ENCODE data around the gene PACSIN3. TPM values are rescaled to one million over a fixed set of nuclear protein-coding genes. Genes with fewer than 3 reads are reported as not detected.

The PACSIN3 gene
- total and polyA plus RNA-seq, 2 of the 13 experiments (the other 11 are each of a cell fraction or from before 2014, with no cell fraction given): 47.9 to 93.3 TPM

DNA sequence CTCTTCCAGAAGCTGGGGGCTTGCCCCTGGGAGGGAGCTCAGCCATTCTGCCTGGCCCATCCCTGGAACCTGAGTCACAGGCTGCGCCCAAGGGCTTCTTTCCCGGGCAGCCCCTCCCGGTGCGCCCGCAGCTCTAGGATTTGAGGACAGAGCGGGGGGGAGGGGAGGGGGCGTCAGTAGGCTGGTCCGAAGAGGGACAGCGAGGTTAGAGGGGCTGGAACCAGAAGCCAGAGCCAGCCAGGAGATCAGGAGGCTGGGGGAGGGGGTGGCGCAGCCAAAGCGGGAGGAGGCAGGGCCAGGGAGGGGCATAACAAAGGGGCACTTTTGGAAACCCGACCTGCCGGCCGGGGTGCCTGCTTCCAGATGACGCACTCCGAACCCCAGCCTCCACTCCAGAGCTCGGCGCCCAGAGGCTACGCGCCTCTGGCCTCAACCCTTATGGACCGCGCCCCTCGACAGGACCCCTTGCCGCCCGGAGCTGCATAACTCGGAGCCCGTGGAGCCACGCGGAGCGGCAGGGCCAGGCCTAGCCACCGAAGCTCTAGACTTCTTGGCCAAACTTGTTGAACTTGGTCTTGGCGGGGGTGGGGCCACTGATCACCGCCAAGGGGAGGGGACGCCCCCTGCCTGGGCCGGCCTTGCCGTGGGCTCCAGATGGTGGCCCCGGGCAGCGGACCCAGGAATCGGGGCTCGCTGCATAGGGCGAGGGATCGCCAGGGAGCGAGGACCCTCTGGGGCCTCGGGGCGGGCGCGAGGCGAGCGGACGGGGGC is 744 bp downstream of the PACSIN3 start:
- DNase-seq (ENCODE audit: low spot score) (peak; percentile 86), ATAC-seq (peak; percentile 37), FAIRE-seq (no peak)
- WGBS (ENCODE audit: low lambda C conversion rate): 0% methylated on average over 5 of the region's 50 CpGs
- intact Hi-C loops (cut with micrococcal nuclease; ENCODE audit: unreplicated experiment): loop anchor here (2.0 kb wide), 1 partner anchor 69 kb away; no protein-coding TSS in a partner anchor
- Histone ChIP-seq H3K79me2 (ENCODE audit: insufficient read depth, low read length) (peaks cover 25% of the 10 kb centered on the region), H3K27ac (ENCODE audit: extremely low read length, insufficient read depth, low read length) (peak overlapping the region; percentile 98), H3K4me1 (ENCODE audit: insufficient read depth, low read length) (peaks cover 54% of the 10 kb centered on the region), H3K4me3 (replicated peaks in 1 of 3; ENCODE audit: insufficient read depth in 1 of 3, low read depth in 2 of 3, low read length in 3 of 3) (peak overlapping the region; percentile 70 to 86 (median 77)), H4K20me1 (ENCODE audit: insufficient read depth, low read length) (no peaks in the 10 kb centered on the region), H2AFZ (ENCODE audit: low read length) (no peak overlapping the region), H3K27me3 (ENCODE audit: control insufficient read depth in 1 of 2, insufficient read depth in 2 of 2, low read length in 2 of 2) (no peaks in the 10 kb centered on the region), H3K36me3 (replicated peaks in 1 of 2; ENCODE audit: control insufficient read depth in 1 of 2, insufficient read depth in 2 of 2, low read length in 2 of 2) (peaks cover 9 to 10% of the 10 kb centered on the region in 2 experiments; a peak in 4 of 5 replicates), H3K4me2 (ENCODE audit: low read depth, low read length) (peak overlapping the region; percentile 86), H3K9ac (ENCODE audit: insufficient read depth, low read depth, low read length) (peak overlapping the region; percentile 94), H3K9me3 (ENCODE audit: low read length) (no peaks in the 10 kb centered on the region)
- CTCF ChIA-PET (ENCODE audit: low intra/inter-chr PET ratio, low total read pairs): no interaction called here
- in situ Hi-C loops (cut with HindIII; ENCODE audit: extremely low pct_ligation_motif_present, low pct_unique_long_range_greater_than_20kb): no loop called here
- POLR2A ChIA-PET: interaction anchor here (0.9 to 9.2 kb wide), 22 partner anchors 9 to 268 kb away, joined by 3 to 247 read pairs (median 6); partner anchors contain the start of genes ACP2, DDB2, MADD and NR1H3
- BruUV-seq (replicated peaks): no TSS peak
- TF ChIP-seq SMAD1 (CRISPR knock-in tag; IDR thresholded peaks at IDR 0.05; ENCODE audit: borderline replicate concordance, low read depth) (no peak), ZNF615 (CRISPR knock-in tag; IDR thresholded peaks at IDR 0.05; ENCODE audit: borderline replicate concordance) (0 out of 2 replicates have a peak, but pooled peaks have one; percentile 18), ZNF331 (CRISPR knock-in tag; IDR thresholded peaks at IDR 0.05) (0 out of 2 replicates have a peak, but pooled peaks have one; percentile 18), ZFP36L1 (CRISPR knock-in tag; IDR thresholded peaks at IDR 0.05) (no peak), DNMT3B (CRISPR knock-in tag; conservative IDR thresholded peaks at IDR 0.05) (0 out of 2 replicates have a peak, but pooled peaks have one; percentile 64), SP5 (CRISPR knock-in tag; IDR thresholded peaks at IDR 0.05; ENCODE audit: borderline replicate concordance, low read depth) (no peak; the same call in 1 of the 2 replicates), ARHGAP35 (CRISPR knock-in tag; IDR thresholded peaks at IDR 0.05; ENCODE audit: borderline replicate concordance) (no peak), TCF7L2 (IDR thresholded peaks at IDR 0.05; ENCODE audit: low read depth, low read length) (no peak), MYC (CRISPR knock-in tag; IDR thresholded peaks at IDR 0.05; ENCODE audit: borderline replicate concordance) (peak; percentile 5; the same call in 1 of the 2 replicates), ZNF264 (CRISPR knock-in tag; IDR thresholded peaks at IDR 0.05) (no peak), ONECUT2 (CRISPR knock-in tag; IDR thresholded peaks at IDR 0.05) (no peak), TGIF2 (CRISPR knock-in tag; IDR thresholded peaks at IDR 0.05) (peak; percentile 32; the same call in 1 of the 2 replicates), PPARG (CRISPR knock-in tag; conservative IDR thresholded peaks at IDR 0.05) (peak; percentile 18; the same call in 1 of the 2 replicates)
- TF ChIP-seq, protein P1, sequence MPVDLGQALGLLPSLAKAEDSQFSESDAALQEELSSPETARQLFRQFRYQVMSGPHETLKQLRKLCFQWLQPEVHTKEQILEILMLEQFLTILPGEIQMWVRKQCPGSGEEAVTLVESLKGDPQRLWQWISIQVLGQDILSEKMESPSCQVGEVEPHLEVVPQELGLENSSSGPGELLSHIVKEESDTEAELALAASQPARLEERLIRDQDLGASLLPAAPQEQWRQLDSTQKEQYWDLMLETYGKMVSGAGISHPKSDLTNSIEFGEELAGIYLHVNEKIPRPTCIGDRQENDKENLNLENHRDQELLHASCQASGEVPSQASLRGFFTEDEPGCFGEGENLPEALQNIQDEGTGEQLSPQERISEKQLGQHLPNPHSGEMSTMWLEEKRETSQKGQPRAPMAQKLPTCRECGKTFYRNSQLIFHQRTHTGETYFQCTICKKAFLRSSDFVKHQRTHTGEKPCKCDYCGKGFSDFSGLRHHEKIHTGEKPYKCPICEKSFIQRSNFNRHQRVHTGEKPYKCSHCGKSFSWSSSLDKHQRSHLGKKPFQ (CRISPR knock-in tag; IDR thresholded peaks at IDR 0.05; ENCODE audit: insufficient replicate concordance): peak; percentile 51
- TF ChIP-seq, protein P2, sequence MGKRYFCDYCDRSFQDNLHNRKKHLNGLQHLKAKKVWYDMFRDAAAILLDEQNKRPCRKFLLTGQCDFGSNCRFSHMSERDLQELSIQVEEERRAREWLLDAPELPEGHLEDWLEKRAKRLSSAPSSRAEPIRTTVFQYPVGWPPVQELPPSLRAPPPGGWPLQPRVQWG (CRISPR knock-in tag; IDR thresholded peaks at IDR 0.05; ENCODE audit: borderline replicate concordance, low read depth): no peak
- TF ChIP-seq, protein P3, sequence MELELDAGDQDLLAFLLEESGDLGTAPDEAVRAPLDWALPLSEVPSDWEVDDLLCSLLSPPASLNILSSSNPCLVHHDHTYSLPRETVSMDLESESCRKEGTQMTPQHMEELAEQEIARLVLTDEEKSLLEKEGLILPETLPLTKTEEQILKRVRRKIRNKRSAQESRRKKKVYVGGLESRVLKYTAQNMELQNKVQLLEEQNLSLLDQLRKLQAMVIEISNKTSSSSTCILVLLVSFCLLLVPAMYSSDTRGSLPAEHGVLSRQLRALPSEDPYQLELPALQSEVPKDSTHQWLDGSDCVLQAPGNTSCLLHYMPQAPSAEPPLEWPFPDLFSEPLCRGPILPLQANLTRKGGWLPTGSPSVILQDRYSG (CRISPR knock-in tag; IDR thresholded peaks at IDR 0.05): no peak
